Peyer's patch (tissue), 4 donors: ENCODE data around the gene ANKRD2. TPM values are rescaled to one million over a fixed set of nuclear protein-coding genes. Genes with fewer than 3 reads are reported as not detected.

ENCODE experiments used
- DNase-seq, 3 donors: peaks; one replicate each; pipeline ENCODE4 v3.0.0-alpha.2; 2017 to 2019
- H3K27ac ChIP-seq, 4 donors: fragments of 200-600 bp; sonication (generic); one replicate each; pipeline ENCODE4 v1.5.1; 2016 to 2019
- H3K27me3 ChIP-seq, 2 donors: fragments of 200-600 bp; sonication (generic); one replicate each; pipeline ENCODE4 v1.5.1; 2019
- H3K36me3 ChIP-seq, 3 donors: fragments of 200-600 bp; sonication (generic); one replicate each; pipeline ENCODE4 v1.5.1; 2016 to 2019
- H3K4me1 ChIP-seq, 4 donors: fragments of 200-600 bp; sonication (generic); one replicate each; pipeline ENCODE4 v1.5.1; 2016 to 2019
- H3K4me3 ChIP-seq, 4 donors: fragments of 200-600 bp; sonication (generic); 1 replicate in 3 of 4; 2 replicates in 1 of 4; pipeline ENCODE4 v1.5.1; 2016 to 2019; ENCODE audit warnings: mild to moderate bottlenecking in 1 of 4
- H3K9me3 ChIP-seq, 4 donors: fragments of 200-600 bp; sonication (generic); one replicate each; pipeline ENCODE4 v1.5.1; 2016 to 2019; ENCODE audit warnings: mild to moderate bottlenecking in 1 of 4
- CTCF ChIP-seq, 6 experiments: fragments of 450-650 bp in 4 of 6; fragments of 200-600 bp in 2 of 6; sonication (generic) in 1 of 6; IDR thresholded peaks; one replicate each; pipeline ENCODE4 v1.5.1; 2017 to 2019; ENCODE audit warnings: antibody characterized with exemption in 6 of 6, mild to moderate bottlenecking in 3 of 6, moderate library complexity in 1 of 6
- POLR2A ChIP-seq, 2 donors: fragments of 450-650 bp; IDR thresholded peaks; one replicate each; pipeline ENCODE4 v1.5.1; 2017; ENCODE audit warnings: antibody characterized with exemption in 2 of 2, mild to moderate bottlenecking in 2 of 2, moderate library complexity in 2 of 2
- total RNA-seq, 4 donors: library from RNA; depleted of rRNA; stranded (reverse); fragments of >200 nt; gene quantifications; one replicate each; pipeline ENCODE4 v1.1.0, GENCODE V29; 2016

ANKRD2 gene
- total RNA-seq, 4 donors from 2014 or later, result not detected

GRCh38 chr10:97631098-97631497, 58.5 kb downstream of the ANKRD2 start:
- no peaks in the 10 kb centered on the region for H3K36me3 ChIP-seq
- no peak for TF ChIP-seq POLR2A (IDR thresholded peaks at IDR 0.05)
- no peak for TF ChIP-seq CTCF (IDR thresholded peaks at IDR 0.05)
- H3K4me1 ChIP-seq, result peaks cover 0 to 8% (median 0%) of the 10 kb centered on the region in 4 donors
- H3K9me3 ChIP-seq, result no peaks in the 10 kb centered on the region
- no peak overlapping the region for H3K27ac ChIP-seq
- no peaks in the 10 kb centered on the region for H3K27me3 ChIP-seq
- DNase-seq, result no peak
- H3K4me3 ChIP-seq, result no peak overlapping the region

- peak; percentile 90 to 96 (median 92) for DNase-seq
Measured at GRCh38 chr10:97632949-97633884, 60.6 kb downstream of the ANKRD2 start, which contains the start of gene MORN4. Gene MORN4, minus strand, starts transcription at chr10:97633500. Its CDS starts 13,847 bp downstream, at chr10:97619653.

More at GRCh38 chr10:97632949-97633884, 60.6 kb downstream of the ANKRD2 start, which contains the start of gene MORN4:
- peak within 1 kb of the TSS; percentile 63 to 69 (median 64) for H3K4me3 ChIP-seq
- no peaks in the 10 kb centered on the region for H3K9me3 ChIP-seq
- H3K27ac ChIP-seq, result peak within 1 kb of the TSS in 2 of 4 donors; percentile 36 to 58
- H3K27me3 ChIP-seq, result no peaks in the 10 kb centered on the region
- no peak for TF ChIP-seq CTCF (IDR thresholded peaks at IDR 0.05)
- TF ChIP-seq POLR2A (IDR thresholded peaks at IDR 0.05), result no peak
- H3K4me1 ChIP-seq, result peaks cover 0 to 8% (median 0%) of the 10 kb centered on the region in 4 donors
- no peaks in the 10 kb centered on the region for H3K36me3 ChIP-seq

Other genes with a start within 250 kb of the ANKRD2 start
- 10 to 100 TPM; 19.0 to 31.7 (median 24.0) TPM for gene FRAT2, start 238.1 kb upstream of the ANKRD2 start, total RNA-seq
- gene RRP12, start 171.4 kb upstream of the ANKRD2 start, total RNA-seq, result 10 to 100 TPM in 3 of 4 donors, 1 to 10 TPM in 1; 9.1 to 42.9 (median 22.5) TPM
- 100 to 1,000 TPM; 118 to 244 (median 166) TPM for gene PGAM1, start 146.6 kb upstream of the ANKRD2 start, total RNA-seq
- gene EXOSC1, start 126.8 kb upstream of the ANKRD2 start, total RNA-seq, result 10 to 100 TPM; 17.9 to 27.7 (median 23.0) TPM
- gene ZDHHC16, start 126.6 kb upstream of the ANKRD2 start, total RNA-seq, result 10 to 100 TPM; 25.6 to 38.3 (median 28.4) TPM
- gene MMS19, start 74.4 kb upstream of the ANKRD2 start, total RNA-seq, result 100 to 1,000 TPM in 1 of 4 donors, 10 to 100 TPM in 3; 80.2 to 127 (median 85.7) TPM
- 1 to 10 TPM in 2 of 4 donors, under 1 TPM in 1, not detected in 1; 0.70 to 2.5 (median 1.4) TPM for gene UBTD1, start 73.9 kb upstream of the ANKRD2 start, total RNA-seq
- under 1 TPM in 1 of 4 donors, not detected in 3; 0.40 TPM for gene HOGA1, start 11.6 kb downstream of the ANKRD2 start, total RNA-seq
- not detected for gene C10orf62, start 16.9 kb downstream of the ANKRD2 start, total RNA-seq
- gene MORN4, start 60.7 kb downstream of the ANKRD2 start, total RNA-seq, result 1 to 10 TPM in 1 of 4 donors, under 1 TPM in 2, not detected in 1; 0.35 to 1.4 (median 0.54) TPM
- 10 to 100 TPM; 11.6 to 23.5 (median 19.4) TPM for gene PI4K2A, start 67.9 kb downstream of the ANKRD2 start, total RNA-seq
- 10 to 100 TPM; 15.7 to 66.5 (median 47.4) TPM for gene AVPI1, start 114.5 kb downstream of the ANKRD2 start, total RNA-seq
- gene MARVELD1, start 141.0 kb downstream of the ANKRD2 start, total RNA-seq, result 10 to 100 TPM in 1 of 4 donors, 1 to 10 TPM in 3; 3.5 to 10.3 (median 7.1) TPM
- gene ZFYVE27, start 164.3 kb downstream of the ANKRD2 start, total RNA-seq, result 100 to 1,000 TPM in 1 of 4 donors, 10 to 100 TPM in 3; 61.1 to 121 (median 89.3) TPM
- gene SFRP5, start 199.2 kb downstream of the ANKRD2 start, total RNA-seq, result 10 to 100 TPM in 3 of 4 donors, not detected in 1; 18.0 to 67.3 (median 48.9) TPM